GM19035 (cell line): ENCODE results near the gene BMPR1B.
A peak's percentile ranks its signal among the peaks of the same experiment; 100 is the strongest.
"Not testable (repeated sequence)": the region's sequence is repeated elsewhere in the genome, so short reads cannot be mapped to it uniquely, and the experiment has no call there.

Experiments used
- ATAC-seq: cut with Tn5 transposase; IDR thresholded peaks from one replicate; pipeline ENCODE4 v1.9.1; 2021; ENCODE audit not compliant: unreplicated experiment

Gene BMPR1B

DNA sequence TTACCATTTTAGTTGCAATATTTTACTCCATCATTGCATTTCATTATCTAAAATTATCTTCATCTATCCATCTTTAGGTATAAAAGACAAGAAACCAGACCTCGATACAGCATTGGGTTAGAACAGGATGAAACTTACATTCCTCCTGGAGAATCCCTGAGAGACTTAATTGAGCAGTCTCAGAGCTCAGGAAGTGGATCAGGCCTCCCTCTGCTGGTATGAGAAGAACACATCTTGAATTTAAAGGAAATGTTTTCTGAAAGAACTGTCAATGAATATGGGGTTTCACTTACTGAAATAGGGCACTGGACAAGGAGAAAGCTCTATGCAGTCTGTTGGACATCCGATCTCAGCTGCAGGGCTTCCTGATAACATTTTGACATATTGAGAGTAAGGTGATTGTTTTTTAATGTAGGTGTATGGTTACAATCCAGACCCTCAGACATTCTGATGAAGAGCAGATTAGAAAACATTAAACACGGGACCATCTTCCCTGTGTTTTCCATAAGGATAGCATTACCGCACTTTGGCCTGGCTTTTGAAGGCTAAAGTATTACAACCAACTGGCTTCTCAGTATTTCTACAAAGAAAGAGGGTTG is 367.2 kb downstream of the BMPR1B start:
- ATAC-seq, result no peak

DNA sequence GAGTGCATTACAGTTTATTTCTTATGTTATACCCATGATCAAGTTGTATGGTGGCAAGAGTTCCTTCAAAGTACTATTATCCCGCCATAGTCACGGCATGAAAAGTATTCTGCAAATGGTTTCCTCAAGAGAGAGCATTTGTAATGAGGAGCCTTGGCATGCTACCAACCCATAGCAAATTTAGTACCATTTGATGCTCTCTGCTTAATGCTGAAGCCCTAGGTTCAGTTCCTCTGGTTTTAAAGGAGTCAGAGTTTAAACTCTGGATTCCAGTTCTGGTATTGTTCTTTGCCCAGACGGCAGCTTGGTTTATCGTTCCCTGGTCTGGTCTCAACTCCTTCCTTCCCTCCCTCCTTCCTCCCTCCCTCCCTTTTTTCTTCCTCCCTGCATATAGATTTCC is 371.3 kb downstream of the BMPR1B start:
- no peak for ATAC-seq

GRCh38 chr4:95129821-95130311 is 372.1 kb downstream of the BMPR1B start:
- ATAC-seq, result no peak

DNA sequence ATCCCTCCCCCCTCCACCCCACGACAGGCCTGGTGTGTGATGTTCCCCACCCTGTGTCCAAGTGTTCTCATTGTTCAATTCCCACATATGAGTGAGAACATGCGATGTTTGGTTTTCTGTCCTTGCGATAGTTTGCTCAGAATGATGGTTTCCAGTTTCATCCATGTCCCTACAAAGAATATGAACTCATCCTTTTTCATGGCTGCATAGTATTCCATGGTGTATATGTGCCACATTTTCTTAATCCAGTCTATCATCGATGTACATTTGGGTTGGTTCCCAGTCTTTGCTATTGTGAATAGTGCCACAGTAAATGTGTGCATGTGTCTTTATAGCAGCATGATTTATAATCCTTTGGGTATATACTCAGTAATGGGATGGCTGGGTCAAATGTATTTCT is 376.3 kb downstream of the BMPR1B start:
- not testable (repeated sequence) for ATAC-seq

GRCh38 chr4:95139424-95139823 is 381.7 kb downstream of the BMPR1B start:
- not testable (repeated sequence) for ATAC-seq

- no peak for ATAC-seq
Measured at GRCh38 chr4:95141361-95141760, 383.6 kb downstream of the BMPR1B start.

- ATAC-seq, result no peak
Measured at GRCh38 chr4:95142932-95143331, 385.2 kb downstream of the BMPR1B start.

- no peak for ATAC-seq
Measured at GRCh38 chr4:95151255-95151654, 393.5 kb downstream of the BMPR1B start.

DNA sequence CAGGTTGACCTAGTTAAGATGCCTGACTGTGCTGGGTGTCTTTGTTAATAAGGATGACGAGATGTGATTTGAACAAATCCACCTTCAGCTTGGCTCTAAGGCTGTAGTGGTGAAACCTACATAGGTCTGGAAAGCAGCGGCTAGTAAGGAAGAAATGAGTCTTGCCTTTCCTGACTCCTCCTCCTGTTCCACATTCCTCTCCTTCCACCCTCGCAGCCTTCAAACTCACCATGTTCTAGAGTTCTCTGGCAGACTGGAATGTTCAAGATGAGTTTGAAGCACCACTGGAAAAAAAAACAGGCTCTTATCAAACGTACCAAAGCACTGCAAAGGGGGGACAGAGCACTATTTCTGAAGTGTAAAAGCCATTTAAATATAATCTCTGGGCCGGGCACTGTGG is 395.4 kb downstream of the BMPR1B start:
- ATAC-seq, result no peak

DNA sequence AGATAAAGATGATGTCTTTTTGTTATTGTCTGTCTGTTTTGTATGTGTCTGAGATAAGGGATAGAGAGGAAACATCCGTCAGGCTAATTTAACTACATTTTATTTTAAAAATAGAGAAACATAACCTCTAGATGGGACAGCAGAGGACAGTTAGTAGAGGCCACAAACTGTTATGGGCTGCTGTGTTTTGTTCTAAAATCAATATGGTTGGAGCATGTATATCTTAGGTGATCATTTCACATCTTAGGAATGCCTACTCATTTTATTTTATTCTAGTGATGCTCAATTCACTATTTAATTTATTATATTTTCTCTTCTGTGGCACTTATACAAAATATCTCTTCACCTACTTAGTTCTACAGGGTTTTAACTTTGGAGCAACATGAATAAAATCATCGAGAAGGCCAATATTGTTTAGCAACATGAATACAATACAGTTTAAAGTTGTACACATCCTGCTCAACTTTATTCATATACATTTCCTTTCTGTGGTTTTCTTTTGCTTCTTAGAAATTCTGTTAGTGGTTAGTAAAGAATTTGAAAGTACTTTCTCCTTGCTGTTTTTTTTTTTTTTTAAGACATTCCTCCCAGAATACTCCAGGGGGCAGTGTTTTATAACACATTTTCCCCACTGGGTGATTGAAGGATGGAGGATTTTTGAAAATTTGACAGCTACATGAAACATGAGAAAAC is 398.1 kb downstream of the BMPR1B start:
- ATAC-seq, result peak; percentile 60

- no peak for ATAC-seq
Measured at GRCh38 chr4:95156452-95156765, 398.7 kb downstream of the BMPR1B start.

DNA sequence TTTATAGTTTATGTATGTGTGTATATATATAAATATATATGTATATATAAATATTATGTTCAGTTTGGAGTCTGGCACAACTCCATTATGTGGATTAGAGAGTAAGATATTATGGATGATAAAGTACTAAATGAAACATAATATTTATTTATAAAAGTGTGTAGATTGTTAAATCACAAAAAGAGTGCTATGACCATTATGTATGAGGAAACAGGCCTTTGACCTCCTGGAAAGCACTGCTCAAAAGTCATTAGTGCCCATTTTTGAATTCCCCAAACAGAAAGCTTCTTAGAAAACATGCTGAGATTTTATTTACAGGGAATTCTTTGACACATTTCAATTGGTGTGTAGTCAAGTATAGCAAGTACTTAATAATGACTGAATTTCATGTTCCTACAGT is 399.8 kb downstream of the BMPR1B start:
- ATAC-seq, result no peak

- no peak for ATAC-seq
Measured at GRCh38 chr4:95158045-95158444, 400.3 kb downstream of the BMPR1B start.

GRCh38 chr4:95158626-95159025 is 400.9 kb downstream of the BMPR1B start:
- no peak for ATAC-seq

DNA sequence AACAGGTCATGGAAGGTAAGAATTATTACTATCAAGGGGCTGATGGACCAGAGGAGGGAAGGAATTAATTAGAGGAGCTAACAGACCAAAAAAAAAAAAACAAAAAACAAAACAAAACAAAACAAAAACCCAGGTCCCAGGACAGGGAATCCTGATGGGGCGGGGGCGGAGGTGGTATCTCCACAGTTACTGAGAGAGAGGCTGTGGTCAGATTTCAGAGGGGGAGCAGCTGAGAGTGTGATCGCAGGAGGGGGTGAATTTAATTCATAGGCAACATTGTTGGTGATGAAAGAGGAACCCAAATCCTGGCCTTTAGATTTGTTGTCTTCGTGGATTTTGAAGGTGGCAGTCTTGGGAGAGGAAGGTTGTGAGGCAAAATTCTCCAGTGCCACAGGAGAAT is 401.6 kb downstream of the BMPR1B start:
- no peak for ATAC-seq

- no peak for ATAC-seq
Measured at GRCh38 chr4:95161781-95162469, 404.2 kb downstream of the BMPR1B start.

DNA sequence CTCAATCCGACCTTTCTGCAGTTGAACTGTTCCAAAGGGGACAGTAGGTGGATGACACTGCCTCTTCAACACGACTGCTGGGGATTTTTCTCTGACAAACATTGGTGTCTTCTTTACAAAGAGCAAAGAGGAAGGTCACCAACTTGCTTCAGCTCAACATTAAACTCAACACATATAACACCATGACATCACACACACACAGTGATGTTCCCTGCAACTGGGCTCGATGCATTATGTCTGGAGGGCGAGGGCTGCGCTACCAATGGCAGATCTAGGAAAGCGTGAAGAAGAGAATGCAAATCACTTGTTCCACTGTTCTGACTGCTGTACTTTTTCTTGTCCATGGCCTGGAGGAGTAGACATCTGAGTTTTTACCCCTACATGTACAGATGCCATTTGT is 405.1 kb downstream of the BMPR1B start:
- no peak for ATAC-seq

- ATAC-seq, result peak; percentile 85
Measured at GRCh38 chr4:95165926-95166524, 408.3 kb downstream of the BMPR1B start.

GRCh38 chr4:95167805-95168204 is 410.1 kb downstream of the BMPR1B start:
- no peak for ATAC-seq

DNA sequence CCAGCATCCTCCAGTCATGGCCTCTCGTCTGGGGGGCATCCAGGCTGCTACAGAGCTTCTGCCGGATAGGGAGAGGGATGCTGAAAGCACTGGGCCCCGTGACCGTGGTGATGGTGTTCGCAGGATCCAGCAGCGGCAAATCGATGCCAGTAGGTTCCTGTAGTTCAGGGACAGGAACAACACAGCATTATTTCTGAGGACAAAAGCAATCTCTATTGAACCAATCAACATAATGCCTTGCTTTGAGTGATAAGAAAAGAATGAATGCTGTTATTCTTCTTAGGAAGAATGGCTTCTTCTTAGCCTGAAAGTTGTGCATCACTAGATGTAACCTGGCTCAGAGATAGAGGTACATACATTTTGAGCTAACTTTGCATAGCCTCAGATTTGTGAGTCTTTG is 412.4 kb downstream of the BMPR1B start:
- ATAC-seq, result no peak

DNA sequence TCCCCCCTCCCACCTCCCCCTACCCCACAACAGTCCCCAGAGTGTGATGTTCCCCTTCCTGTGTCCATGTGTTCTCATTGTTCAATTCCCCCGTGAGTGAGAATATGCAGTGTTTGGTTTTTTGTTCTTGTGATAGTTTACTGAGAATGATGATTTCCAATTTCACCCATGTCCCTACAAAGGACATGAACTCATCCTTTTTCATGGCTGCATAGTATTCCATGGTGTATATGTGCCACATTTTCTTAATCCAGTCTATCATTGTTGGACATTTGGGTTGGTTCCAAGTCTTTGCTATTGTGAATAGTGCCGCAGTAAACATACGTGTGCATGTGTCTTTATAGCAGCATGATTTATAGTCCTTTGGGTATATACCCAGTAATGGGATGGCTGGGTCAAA is 413.6 kb downstream of the BMPR1B start:
- not testable (repeated sequence) for ATAC-seq

- ATAC-seq, result no peak
Measured at GRCh38 chr4:95178938-95179337, 421.2 kb downstream of the BMPR1B start.
